Pancreas (tissue), 10 donors: ENCODE measurements around the gene KRTAP10-2. TPM values are rescaled to one million over a fixed set of nuclear protein-coding genes. Genes with fewer than 3 reads are reported as not detected.

Experiments
- ATAC-seq, 4 donors: fragments of 200-7000 bp; cut with Tn5 transposase; one replicate each; pipeline versions ENCODE4 v1.8.0 to v1.9.1; 2020; ENCODE audit warnings: mild to moderate bottlenecking in 4 of 4, moderate library complexity in 4 of 4
- DNase-seq, 6 donors: peaks; one replicate each; pipeline ENCODE4 v3.0.0-alpha.2; 2020
- FAIRE-seq: peaks from 2 replicates; lab custom pipeline; 2012; peaks lifted over from hg19 to GRCh38; lab: Jason Lieb, UNC
- H3K27ac ChIP-seq, 4 donors: fragments of 200-600 bp; sonication (generic); 1 replicate in 3 of 4; 2 replicates in 1 of 4; pipeline versions ENCODE4 v1.5.0 to v1.8.0; 2020
- H3K27me3 ChIP-seq, 4 donors: fragments of 200-600 bp; one replicate each; pipeline ENCODE4 v1.8.0; 2021
- H3K36me3 ChIP-seq, 3 donors: fragments of 200-600 bp; sonication (generic) in 1 of 3; one replicate each; pipeline versions ENCODE4 v1.5.0 to v1.8.0; 2020 to 2021
- H3K4me1 ChIP-seq, 3 donors: fragments of 200-600 bp; one replicate each; pipeline ENCODE4 v1.8.0; 2021
- H3K4me3 ChIP-seq, 4 donors: fragments of 200-600 bp; sonication (generic) in 2 of 4; one replicate each; pipeline versions ENCODE4 v1.5.0 to v1.8.0; 2020 to 2021
- H3K9me3 ChIP-seq, 4 donors: fragments of 200-600 bp; one replicate each; pipeline ENCODE4 v1.8.0; 2021
- CTCF ChIP-seq, 4 donors: fragments of 200-600 bp; sonication (generic) in 3 of 4; IDR thresholded peaks; one replicate each; pipeline versions ENCODE4 v1.5.0 to v1.8.0; 2021; ENCODE audit warnings: antibody characterized with exemption in 4 of 4
- WGBS, 2 donors: extraction: QIAGEN DNeasy Blood & Tissue Kit; methylation state at CpG; one replicate each; pipeline ENCODE4 v1.1.7; 2013; 5-methylcytosine and 5-hydroxymethylcytosine counted together
- intact Hi-C, 3 donors: fragments of 100-400 bp; cut with DNase I; formaldehyde crosslinking; loops; one replicate each; pipeline versions ENCODE4 v1.11.1 to v1.14.2; 2022
- polyA plus RNA-seq, 2 donors: library from polyadenylated mRNA; stranded (reverse); fragments of 200-250 nt; gene quantifications; one replicate each; pipeline ENCODE4 v1.2.3, GENCODE V29; 2013
- total RNA-seq, 6 donors: library from RNA; stranded (reverse); fragmentation: NEBNext Ultra II Directional in 4 of 6; extraction: Animal tissue kit (Norgen Biotek cat#: 25700) in 4 of 6; gene quantifications; one replicate each; pipeline versions ENCODE4 v1.2.1 to v1.2.4, GENCODE V29; 2021 to 2023
- donor health status: healthy with polysubstance abuse.
- donor health status: DM: no; HTN: no; CAD: no; lungs with moderate emphysema.
- donor health status: DM: no; HTN: no; CAD: no.
- donor health status: control.
- donor health status: control.
- donor health status: Bipolar disorder and iron deficiency.
- donor health status: DM: yes; HTN: yes; CAD: no.
- donor health status: DM: no; HTN: no; CAD: no.
- donor health status: DM: no; HTN: no; CAD: no.
- donor health status: DM: yes; HTN: yes; CAD: no.

KRTAP10-2 gene
- total and polyA plus RNA-seq, 8 donors = not detected

- DNase-seq (peak; percentile 85 to 98 (median 94)), FAIRE-seq (no peak), ATAC-seq (peak; percentile 93 to 95 (median 94))
- no peaks in the 10 kb centered on the region for H3K27me3 ChIP-seq
- H3K4me3 ChIP-seq = no peak overlapping the region
- H3K4me1 ChIP-seq = peaks cover 0 to 9% (median 5%) of the 10 kb centered on the region in 3 donors
- H3K27ac ChIP-seq = no peak overlapping the region
- WGBS, 2 donors = 27% methylated on average over 8 to 12 of the region's 12 CpGs
- TF ChIP-seq CTCF (IDR thresholded peaks at IDR 0.05) = peak; percentile 39 to 57 (median 44)
- intact Hi-C loops = no loop called here
- H3K9me3 ChIP-seq = no peaks in the 10 kb centered on the region
- no peaks in the 10 kb centered on the region for H3K36me3 ChIP-seq
Measured at GRCh38 chr21:44509539-44509938, 41.8 kb downstream of the KRTAP10-2 start.

- intact Hi-C loops = no loop called here
- no peaks in the 10 kb centered on the region for H3K27me3 ChIP-seq
Measured at GRCh38 chr21:44508711-44509445, 42.4 kb downstream of the KRTAP10-2 start.

GRCh38 chr21:44508426-44508710 lies 42.9 kb downstream of the KRTAP10-2 start:
- intact Hi-C loops = no loop called here
- H3K27me3 ChIP-seq = no peaks in the 10 kb centered on the region
- FAIRE-seq (no peak), ATAC-seq (no peak), DNase-seq (peak in 1 of 6 donors; percentile 29)
- H3K27ac ChIP-seq = no peak overlapping the region
- no peaks in the 10 kb centered on the region for H3K9me3 ChIP-seq
- TF ChIP-seq CTCF (IDR thresholded peaks at IDR 0.05) = no peak
- 75 to 90% methylated on average over 9 of the region's 9 CpGs for WGBS, 2 donors
- no peaks in the 10 kb centered on the region for H3K36me3 ChIP-seq
- H3K4me1 ChIP-seq = peaks cover 0 to 9% (median 5%) of the 10 kb centered on the region in 3 donors
- no peak overlapping the region for H3K4me3 ChIP-seq

More at GRCh38 chr21:44508711-44509445, 42.4 kb downstream of the KRTAP10-2 start:
- Histone ChIP-seq H3K36me3 (no peaks in the 10 kb centered on the region), H3K9me3 (no peaks in the 10 kb centered on the region), H3K4me1 (peaks cover 0 to 9% (median 5%) of the 10 kb centered on the region in 3 donors), H3K4me3 (no peak overlapping the region), H3K27ac (no peak overlapping the region)
- ATAC-seq (no peak), FAIRE-seq (no peak), DNase-seq (peak in 3 of 6 donors; percentile 28 to 50 (median 45))
- WGBS, 2 donors = 78 to 86% methylated on average over 30 of the region's 30 CpGs
- no peak for TF ChIP-seq CTCF (IDR thresholded peaks at IDR 0.05)

GRCh38 chr21:44507673-44508425 lies 43.5 kb downstream of the KRTAP10-2 start:
- WGBS, 2 donors = 80 to 87% methylated on average over 26 of the region's 26 CpGs
- Histone ChIP-seq H3K4me3 (no peak overlapping the region), H3K27me3 (no peaks in the 10 kb centered on the region), H3K36me3 (no peaks in the 10 kb centered on the region), H3K27ac (no peak overlapping the region), H3K9me3 (no peaks in the 10 kb centered on the region), H3K4me1 (peaks cover 0 to 9% (median 5%) of the 10 kb centered on the region in 3 donors)
- TF ChIP-seq CTCF (IDR thresholded peaks at IDR 0.05) = no peak
- ATAC-seq = no peak
- intact Hi-C loops = no loop called here
- DNase-seq = peak in 2 of 6 donors; percentile 31 to 49
- no peak for FAIRE-seq
